HG03159 (cell line): ENCODE measurements around the gene ATAD1.
"Not testable (repeated sequence)": the region's sequence is repeated elsewhere in the genome, so short reads cannot be mapped to it uniquely, and the experiment has no call there.

ENCODE experiments used
- ATAC-seq: cut with Tn5 transposase; IDR thresholded peaks from one replicate; pipeline ENCODE4 v1.9.1; 2021; ENCODE audit warnings: mild to moderate bottlenecking, moderate library complexity; ENCODE audit not compliant: unreplicated experiment

Gene ATAD1

DNA sequence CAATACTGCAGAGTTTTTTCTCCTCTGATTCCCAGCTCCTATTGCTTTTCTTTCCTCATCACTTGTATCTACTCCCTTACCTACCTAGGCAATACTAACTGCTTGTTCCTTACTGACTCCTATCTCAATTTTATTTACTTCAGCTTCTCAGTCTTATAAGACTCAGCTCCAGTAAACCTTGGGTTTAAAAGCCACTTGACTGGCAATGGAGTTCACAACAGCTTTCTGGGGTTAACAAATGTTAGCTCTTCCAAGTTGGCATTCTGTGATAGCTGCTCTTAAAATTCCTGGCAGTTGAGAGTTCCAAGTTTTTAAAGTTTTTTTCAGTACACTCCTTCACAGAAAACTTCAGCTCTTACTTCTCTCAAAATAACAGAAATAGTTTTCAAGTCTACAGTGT, 14.2 kb downstream of the ATAD1 start:
- no peak for ATAC-seq

DNA sequence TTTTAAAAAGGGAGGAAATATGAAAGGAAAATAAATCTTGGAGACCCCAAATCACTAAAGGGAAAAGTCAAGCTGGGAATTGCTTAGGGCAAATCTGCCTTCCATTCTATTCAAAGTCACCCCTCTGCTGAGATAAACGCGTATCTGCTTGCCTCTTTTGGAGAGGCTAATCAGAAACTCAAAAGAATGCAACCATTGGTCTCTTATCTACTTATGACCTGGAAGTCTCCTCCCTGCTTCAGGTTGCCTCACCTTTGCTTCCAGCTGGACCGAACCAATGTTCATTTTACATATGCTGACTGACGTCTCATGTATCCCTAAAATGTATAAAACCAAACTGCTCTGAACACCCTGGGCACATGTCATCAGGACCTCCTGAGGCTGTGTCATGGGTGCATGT, 14.7 kb downstream of the ATAD1 start:
- no peak for ATAC-seq

DNA sequence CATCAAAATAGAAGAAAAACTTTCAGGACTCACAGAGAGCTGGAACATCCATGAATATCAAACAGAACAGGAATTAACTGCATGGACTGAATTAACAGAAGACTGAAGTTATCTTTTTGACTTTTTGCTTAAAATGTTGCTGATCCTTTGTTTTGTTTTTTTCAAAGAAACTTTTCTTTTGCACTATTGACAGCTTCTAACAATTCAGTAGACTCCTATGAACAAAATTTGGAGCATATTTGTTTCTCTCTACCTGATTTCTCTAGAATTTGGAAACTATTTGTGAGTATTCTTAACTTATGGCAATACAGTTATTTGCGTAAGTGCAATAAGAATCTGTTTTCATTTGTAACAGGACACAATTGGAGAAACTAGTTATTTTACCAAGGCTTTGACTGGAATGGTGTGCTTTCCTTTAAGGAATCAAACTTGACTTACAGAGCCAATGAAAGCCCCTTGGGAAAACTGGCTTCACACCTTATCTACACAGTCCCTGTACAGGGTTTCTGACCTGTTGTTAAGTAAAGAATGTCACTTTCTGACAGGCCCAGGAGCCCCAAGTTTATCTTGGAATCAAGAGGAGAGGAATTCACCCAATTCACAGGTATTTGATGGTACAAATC, 16.1 kb downstream of the ATAD1 start:
- not testable (repeated sequence) for ATAC-seq

DNA sequence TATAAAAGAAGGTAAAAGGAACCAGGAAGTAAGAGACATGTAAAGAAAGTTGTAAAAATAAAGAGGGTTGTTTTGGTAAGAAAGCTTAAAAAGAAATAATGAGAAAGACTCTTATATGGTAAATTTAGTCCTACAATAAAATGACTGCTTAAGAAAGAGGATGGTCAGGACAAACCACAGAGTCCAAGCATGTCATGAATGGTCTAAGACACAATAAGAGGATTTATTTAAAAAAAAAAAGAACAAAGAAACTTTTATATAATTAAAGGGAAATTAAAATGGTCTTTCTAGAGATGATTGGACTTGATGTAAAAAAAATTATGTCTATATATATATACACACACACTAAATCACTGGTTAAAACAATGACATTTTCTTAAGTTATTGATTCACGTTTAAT, 18.2 kb downstream of the ATAD1 start:
- no peak for ATAC-seq

DNA sequence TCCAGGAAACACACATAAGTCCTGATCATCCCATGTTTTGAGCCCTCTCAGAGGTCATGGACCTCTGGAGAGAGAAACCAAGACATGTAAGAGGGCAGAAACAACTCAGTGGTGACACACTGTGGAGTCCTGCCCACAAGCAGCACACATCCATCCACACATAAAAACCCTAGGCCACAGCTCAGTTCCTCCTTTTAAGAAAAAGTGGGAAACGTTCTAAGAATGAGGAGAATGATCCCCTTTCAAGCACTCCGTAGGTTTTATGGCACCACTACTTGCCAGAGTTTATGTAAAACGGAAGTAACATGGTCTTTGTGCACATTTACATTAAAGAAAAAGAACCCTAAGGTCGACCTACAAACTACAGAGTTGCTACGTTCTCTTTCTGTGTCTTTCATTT, 19.9 kb downstream of the ATAD1 start:
- ATAC-seq: no peak

DNA sequence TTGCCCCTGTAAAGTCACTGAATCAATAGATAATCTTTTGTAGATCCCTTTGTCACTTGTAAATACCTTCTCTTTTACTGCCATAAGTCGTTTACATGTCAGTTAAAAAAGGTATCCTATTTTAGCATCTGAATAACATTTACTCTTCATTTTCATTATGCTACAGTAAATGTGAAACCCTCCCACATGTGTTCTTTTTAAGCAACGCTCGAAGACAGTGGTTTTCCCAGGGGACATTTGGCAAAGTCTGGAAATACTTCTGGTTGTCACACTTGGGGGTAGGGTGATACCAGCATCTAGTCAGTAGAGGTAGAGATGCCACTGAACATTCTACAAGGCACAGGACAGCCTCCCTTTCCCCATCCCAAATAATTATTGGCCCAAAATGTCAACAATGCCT, 23.7 kb downstream of the ATAD1 start:
- ATAC-seq: no peak

DNA sequence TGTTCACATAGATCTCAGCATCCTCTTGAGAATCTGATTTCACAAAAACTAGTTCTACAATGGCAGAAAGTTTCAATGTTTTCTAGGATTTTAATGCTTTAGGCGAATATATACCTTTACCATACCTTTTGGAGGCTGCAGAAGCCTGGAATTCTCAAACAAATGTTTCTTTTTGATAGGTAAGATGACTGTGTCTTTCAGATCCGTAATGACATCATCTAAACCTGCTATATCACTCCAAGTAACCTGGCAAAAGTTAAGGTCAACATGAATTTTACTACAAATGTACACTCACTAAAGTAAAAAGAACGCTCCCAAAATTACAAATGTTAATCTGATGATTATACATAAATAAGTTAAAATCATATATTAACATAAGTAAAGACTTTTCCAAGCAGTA, 27.8 kb downstream of the ATAD1 start:
- no peak for ATAC-seq

DNA sequence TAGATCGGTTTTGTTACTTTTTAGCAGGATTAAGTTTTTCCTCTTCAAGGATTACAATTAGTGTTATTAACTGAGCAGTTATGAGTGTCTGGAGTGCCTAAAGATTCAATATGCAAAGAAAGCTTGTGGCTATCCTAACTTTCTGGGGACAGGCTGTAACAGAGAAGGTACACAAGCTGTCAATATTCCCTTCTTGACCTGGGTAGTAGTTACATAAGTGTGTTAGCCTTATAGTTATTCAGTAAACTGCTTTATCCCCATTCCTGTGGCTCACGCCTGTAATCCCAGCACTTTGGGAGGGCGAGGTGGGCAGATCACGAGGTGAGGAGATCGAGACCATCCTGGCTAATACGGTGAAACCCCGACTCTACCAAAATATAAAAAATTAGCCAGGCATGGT, 31.6 kb downstream of the ATAD1 start:
- no peak for ATAC-seq

DNA sequence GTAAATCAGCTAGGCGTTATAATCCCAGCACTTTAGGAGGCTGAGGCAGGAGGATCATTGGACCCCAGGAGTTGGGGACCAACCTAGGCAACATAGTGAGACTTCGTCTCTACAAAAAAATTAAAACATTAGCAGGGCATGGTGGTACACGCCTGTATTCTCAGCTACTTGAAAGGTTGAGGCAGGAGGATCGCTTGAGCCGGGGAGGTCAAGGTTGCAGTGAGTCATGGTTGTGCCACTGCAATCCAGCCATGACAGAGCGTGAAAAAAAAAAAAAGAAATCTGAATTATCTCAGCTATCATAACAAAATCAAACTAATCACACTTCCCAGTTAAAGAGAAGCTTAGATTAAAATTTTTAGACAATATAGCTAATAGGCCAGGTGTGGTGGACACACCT, 35.3 kb downstream of the ATAD1 start:
- ATAC-seq: no peak

DNA sequence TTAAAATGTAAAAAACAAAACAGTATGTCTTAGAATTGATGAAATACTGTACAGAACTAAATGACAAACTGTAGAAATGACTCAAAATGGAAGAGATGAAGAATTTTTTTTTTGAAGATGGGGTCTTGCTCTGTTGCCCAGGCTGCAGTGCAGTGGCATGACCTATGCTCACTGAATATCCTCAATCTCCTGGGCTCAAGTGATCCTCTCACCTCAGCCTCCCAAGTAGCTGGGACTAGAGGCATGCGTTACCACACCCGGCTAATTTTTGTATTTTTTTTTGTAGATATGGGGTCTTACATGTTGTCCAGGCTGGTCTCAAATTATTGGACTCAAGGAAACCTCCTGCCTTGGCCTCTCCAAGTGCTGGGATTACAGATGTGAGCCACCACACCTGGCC, 36.5 kb downstream of the ATAD1 start:
- ATAC-seq: no peak

DNA sequence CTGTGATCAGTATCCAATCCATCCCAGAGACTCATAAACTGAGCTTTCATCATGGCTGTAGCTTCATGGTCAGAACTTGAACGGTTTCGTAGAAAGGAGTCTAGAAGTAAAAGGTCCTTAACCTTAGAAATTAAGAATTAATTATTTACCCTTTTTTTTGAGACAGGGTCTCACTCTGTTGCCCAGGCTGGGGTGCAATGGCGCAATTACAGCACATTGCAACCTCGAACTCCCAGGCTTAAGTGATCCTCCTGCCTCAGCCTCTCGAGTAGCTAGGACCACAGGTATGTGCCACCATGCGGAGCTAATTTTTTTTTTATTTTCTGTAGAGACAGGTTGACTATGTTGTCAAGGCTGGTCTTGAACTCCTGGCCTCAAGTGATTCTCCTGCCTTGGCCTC, 41.7 kb downstream of the ATAD1 start:
- ATAC-seq: no peak

DNA sequence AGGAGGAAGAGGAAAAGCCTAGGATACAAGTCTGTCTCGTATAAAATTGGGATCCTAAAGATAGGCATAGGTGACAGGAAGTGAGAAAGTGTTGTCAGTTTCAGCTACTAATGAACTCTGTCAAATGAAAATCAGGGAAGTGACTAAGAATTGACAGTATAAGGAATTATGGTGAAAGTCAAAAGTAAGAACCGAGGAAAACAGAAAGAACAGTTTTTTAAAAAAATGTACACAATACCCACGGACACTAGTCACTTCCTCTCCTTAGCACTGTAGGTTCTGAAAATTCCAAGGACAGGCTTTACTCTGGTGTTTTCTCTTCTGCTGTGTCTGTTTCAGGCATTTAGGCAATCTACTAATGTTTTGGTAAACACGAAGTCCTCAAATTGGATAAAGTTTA, 42.3 kb downstream of the ATAD1 start:
- ATAC-seq: no peak

DNA sequence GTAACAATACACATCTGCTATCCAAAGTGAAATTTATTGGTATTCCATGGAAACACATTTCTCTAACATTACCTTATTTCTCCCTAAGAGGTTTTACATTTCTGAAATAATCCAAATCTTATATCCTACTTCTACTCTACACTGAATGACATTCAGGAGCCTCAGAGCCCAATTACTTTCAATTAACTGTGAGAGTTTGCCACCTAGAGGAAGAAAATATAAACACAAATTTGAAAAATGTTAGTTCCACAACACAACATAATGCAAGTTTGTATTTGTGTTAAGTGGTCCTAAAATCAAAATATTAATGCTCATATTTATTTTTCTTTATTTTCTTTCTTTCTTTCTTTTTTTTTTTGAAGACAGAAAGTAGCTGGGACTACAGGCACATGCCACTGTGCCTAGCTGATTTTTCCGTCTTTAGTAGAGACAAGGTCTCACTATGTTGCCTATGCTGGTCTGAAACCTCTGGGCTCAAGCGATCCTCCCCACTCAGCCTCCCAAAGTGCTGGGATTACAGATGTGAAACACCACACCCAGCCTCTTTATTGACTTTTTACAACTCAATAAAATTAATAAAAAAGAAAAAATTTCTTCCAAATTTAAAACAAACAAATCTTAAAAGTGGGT, 46.0 kb downstream of the ATAD1 start:
- ATAC-seq: no peak

DNA sequence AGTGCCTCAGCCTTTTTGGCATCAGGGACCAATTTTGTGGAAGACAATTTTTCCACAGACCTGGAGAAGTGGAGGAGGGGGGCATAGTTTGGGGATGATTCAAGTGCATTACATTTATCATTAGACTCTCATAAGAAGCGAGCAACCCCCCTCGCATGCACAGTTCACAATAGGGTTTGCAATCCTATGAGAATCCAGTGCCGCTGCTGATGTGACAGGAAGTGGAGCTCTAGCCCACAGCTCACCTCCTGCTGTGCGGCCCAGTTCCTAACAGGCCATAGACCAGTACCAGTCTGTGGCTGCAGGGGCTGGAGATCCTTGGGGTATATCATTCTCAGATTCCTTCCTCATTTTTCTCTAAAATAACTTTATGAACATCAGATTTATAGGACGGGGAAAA, 50.8 kb downstream of the ATAD1 start:
- ATAC-seq: no peak

DNA sequence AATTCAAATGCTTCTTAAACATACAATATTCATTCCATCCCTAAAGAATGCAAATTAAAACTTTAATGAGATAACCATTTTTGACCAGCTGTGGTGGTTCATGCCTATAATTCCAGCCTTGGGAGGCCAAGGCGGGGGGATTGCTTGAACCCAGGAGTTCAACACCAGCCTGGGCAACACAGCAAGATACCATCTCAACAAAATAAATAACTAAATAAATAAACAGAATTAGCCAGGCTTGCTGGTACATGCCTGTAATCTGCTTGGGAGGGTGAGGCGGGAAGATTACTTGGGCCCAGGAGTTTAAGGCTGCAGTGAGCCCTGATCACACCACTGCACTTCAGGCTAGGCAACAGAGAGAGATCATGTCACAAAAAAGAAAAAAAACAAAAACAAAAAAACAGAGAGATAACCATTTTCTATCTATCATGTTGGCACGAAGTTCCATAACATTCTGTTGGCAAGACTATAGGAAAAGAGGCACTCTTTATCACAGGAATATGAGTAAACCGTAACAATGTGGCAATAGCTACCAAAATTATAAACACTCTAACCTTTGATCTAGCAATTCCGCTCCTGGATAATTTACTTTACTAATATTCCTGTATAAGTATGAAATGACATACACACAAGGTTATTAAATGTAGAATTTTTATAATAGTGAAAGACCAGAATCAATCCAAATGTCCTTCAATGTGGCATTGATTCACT, 52.2 kb downstream of the ATAD1 start:
- ATAC-seq: no peak

DNA sequence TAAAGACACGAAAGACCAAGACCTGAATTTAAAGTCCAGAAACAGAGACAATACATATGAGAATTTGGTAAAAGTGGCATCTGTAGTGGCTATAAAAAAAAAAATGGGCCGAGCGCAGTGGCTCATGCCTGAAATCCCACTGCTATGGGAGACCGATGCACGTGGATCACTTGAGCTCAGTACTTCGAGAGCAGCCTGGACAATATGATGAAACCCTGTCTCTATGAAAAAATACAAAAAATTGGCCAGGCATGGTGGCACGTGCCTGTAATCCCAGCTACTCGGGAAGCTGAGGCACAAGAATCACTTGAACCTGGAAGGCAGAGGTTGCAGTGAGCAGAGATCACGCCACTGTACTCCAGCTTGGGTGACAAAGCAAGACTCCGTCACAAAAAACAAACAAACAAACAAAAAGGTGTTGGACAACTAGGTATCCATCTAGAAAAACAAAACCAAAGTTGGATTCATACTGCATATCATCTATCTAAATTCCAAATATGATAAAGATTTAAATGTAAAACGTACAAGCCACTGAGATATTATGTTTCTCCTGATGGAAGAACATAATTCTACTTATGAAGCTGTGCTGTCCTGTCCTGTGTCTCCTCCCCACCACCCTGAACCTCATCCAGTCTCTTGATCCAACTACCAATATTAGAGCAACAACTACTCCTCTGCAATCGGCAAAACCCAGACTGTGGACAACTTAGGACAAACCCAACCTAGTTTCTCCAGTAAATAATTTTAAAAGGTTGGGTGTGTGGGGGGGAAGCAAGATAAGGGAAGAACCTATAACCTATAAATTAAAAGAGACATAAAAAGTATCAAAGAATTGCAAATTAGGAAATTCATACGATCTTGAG, 53.7 kb downstream of the ATAD1 start:
- no peak for ATAC-seq

DNA sequence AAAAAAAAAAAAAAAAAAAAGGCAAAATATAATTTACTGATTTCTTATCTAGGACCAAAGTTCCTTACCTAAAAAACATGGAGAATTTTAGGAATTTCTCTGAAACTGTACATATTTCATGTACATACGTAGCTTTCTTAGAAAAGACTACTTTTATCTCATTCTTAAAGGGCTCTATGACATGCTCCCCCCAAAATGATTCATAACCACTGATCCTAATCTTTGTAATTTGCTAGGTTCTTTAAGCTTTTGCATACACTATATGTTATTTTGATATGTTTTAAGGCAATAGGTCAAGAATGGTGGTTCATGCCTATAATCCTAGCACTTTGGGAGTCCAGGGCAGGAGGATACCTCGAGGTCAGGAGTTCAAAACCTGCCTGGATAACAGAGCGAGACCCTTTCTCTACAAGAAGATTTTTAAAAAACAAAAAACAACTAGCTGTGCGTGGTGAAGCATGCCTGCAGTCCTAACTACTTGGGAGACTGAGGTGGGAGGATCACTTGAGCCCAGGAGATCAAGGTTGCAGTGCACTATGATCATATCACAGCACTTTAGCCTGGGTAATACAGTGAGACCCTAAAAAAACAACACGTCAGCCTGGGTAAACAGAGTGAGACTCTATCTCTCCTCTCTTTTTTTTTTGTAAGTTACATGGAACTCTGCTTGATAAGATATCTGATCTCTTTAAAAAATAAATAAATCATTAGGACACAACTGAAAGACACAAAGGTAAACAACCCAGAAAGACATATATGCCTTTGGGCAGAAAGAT, 54.8 kb downstream of the ATAD1 start:
- no peak for ATAC-seq

DNA sequence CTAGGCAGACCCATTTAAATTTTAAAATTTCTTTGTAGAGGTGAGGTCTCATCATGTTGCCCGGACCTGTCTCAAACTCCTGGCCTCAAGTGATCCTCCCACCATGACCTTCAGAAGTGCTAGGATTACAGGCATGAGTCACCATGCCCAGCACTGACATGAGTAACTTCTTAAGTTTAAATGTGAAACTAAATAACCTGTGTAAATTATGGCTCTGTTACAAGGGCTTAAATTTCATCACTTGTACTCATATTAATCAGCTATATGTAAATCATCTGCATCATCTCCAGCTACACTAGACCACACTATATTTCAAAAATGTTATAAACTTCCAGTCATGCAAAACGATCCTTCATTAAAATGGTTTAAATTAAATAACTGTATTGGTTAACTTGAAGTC, 56.1 kb downstream of the ATAD1 start:
- peak; percentile 70 for ATAC-seq

DNA sequence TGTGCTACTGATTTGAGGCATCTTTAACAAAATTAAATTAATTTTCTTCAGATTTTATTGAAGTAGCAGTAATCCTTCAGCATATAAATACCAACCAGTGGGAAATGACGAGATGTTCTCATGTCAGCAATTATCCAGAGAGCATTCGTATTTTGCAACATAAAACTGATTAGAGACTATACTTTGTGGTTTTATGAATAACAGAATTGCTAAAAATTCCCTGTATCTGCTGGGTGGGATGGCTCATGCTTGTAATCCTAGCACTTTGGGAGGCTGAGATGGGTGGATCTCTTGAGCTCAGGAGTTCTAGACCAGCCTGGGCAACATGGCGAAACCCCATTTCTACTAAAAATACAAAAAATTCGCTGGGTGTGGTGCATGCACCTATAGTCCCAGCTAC, 56.9 kb downstream of the ATAD1 start:
- no peak for ATAC-seq

DNA sequence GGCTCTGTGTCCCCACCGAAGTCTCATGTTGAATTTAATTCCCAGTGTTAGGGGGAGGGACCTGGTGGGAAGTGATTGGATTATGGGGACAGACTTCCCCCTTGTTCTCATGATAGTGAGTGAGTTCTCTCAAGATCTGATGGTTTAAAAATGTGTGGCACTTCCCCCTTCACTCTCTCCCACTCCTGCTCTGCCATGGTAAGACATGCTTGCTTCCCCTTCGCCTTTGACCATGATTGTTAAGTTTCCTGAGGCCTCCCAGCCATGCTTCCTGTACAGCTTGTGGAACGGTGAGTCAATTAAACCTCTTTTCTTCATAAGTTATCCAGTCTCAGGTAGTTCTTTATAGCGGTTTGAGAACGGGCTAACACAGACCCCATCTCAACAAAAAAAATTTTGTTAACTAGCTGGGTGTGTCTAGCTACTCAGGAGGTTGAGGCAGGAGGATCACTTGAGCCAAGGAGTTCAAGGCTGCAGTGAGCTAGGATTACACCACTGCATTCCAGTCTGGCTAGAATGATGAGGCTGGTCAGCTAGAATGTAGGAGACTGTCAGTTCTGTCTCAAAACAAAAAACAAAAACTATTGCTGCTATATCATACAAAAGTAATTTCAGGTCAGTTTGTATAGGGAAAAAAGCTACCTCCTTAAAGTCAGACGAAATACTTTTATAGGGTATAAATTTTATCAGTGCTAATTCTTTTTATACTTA, 57.7 kb downstream of the ATAD1 start:
- ATAC-seq: no peak
